Esophagus (tissue), 2 donors: ENCODE measurements around the gene SNHG17. TPM values are rescaled to one million over a fixed set of nuclear protein-coding genes. Genes with fewer than 3 reads are reported as not detected.
"Not testable (repeated sequence)": the region's sequence is repeated elsewhere in the genome, so short reads cannot be mapped to it uniquely, and the experiment has no call there.

Experiments used
- H3K27ac ChIP-seq, 2 donors: one replicate each; pipeline ENCODE4 v1.5.1; 2013; ENCODE audit warnings: low read depth in 2 of 2, mild to moderate bottlenecking in 2 of 2, inconsistent platforms in 1 of 2, low read length in 1 of 2, moderate library complexity in 1 of 2
- H3K27me3 ChIP-seq, 2 donors: one replicate each; pipeline ENCODE4 v1.6.1; 2013; ENCODE audit warnings: low read length in 2 of 2, control low read depth in 1 of 2, mild to moderate bottlenecking in 1 of 2; ENCODE audit not compliant: insufficient read depth in 2 of 2, control insufficient read depth in 1 of 2
- H3K36me3 ChIP-seq, 2 donors: one replicate each; pipeline ENCODE4 v1.6.1; 2013; ENCODE audit warnings: low read length in 1 of 2; ENCODE audit not compliant: control insufficient read depth in 2 of 2, insufficient read depth in 2 of 2
- H3K4me1 ChIP-seq, 2 donors: one replicate each; pipeline ENCODE4 v1.6.1; 2013; ENCODE audit warnings: low read length in 1 of 2; ENCODE audit not compliant: control insufficient read depth in 2 of 2, insufficient read depth in 2 of 2
- H3K4me3 ChIP-seq, 2 donors: one replicate each; pipeline ENCODE4 v1.5.1; 2013; ENCODE audit warnings: low read length in 2 of 2, mild to moderate bottlenecking in 2 of 2, low read depth in 1 of 2, moderate library complexity in 1 of 2
- H3K9me3 ChIP-seq, 2 donors: one replicate each; pipeline ENCODE4 v1.6.1; 2013; ENCODE audit warnings: mild to moderate bottlenecking in 2 of 2, low read depth in 1 of 2, low read length in 1 of 2, moderate library complexity in 1 of 2; ENCODE audit not compliant: control insufficient read depth in 2 of 2, insufficient read depth in 1 of 2
- WGBS, 2 donors: extraction: QIAGEN DNeasy Blood & Tissue Kit; methylation state at CpG; one replicate each; pipeline ENCODE4 v1.1.7; 2013; 5-methylcytosine and 5-hydroxymethylcytosine counted together
- polyA plus RNA-seq, 2 donors: library from polyadenylated mRNA; stranded (reverse); fragments of 200-250 nt; gene quantifications; one replicate each; pipeline ENCODE4 v1.2.3, GENCODE V29; 2013
- donor health status: healthy with polysubstance abuse.
- donor health status: Bipolar disorder and iron deficiency.

Gene SNHG17
- polyA plus RNA-seq, 2 donors = 32.6 to 39.3 TPM

DNA sequence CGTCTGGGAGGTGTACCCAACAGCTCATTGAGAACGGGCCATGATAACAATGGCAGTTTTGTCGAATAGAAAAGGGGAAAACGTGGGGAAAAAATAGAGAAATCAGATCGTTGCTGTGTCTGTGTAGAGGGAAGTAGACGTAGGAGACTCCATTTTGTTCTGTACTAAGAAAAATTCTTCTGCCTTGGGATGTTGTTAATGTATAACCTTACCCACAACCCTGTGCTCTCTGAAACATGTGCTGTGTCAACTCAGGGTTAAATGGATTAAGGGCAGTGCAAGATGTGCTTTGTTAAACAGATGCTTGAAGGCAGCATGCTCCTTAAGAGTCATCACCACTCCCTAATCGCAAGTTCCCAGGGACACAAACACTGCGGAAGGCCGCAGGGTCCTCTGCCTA is 27.3 kb downstream of the SNHG17 start:
- H3K36me3 ChIP-seq, H3K27me3 ChIP-seq, H3K4me1 ChIP-seq, H3K27ac ChIP-seq, H3K9me3 ChIP-seq, H3K4me3 ChIP-seq: not testable (repeated sequence)
- 69 to 88% methylated on average over 6 to 9 of the region's 9 CpGs for WGBS, 2 donors

DNA sequence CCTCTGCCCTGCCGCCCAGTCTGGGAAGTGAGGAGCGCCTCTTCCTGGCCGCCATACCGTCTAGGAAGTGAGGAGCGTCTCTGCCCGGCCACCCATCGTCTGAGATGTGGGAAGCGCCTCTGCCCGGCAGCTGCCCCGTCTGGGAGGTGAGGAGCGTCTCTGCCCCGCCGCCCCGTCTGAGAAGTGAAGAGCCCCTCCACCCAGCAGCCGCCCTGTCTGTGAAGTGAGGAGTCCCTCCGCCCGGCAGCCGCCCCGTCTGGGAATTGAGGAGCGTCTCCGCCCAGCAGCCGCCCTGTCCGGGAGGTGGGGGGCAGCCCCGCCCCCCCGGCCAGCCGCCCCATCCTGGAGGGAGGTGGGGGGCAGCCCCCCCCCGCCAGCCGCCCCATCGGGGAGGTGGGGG is 27.8 kb downstream of the SNHG17 start:
- H3K9me3 ChIP-seq = no peaks in the 10 kb centered on the region
- 94 to 96% methylated on average over 21 to 29 of the region's 29 CpGs for WGBS, 2 donors
- no peaks in the 10 kb centered on the region for H3K36me3 ChIP-seq
- H3K27ac ChIP-seq = no peak overlapping the region
- H3K4me3 ChIP-seq = no peak overlapping the region
- no peaks in the 10 kb centered on the region for H3K4me1 ChIP-seq
- H3K27me3 ChIP-seq = no peaks in the 10 kb centered on the region

- H3K27me3 ChIP-seq = no peaks in the 10 kb centered on the region
- WGBS, 2 donors = 88 to 93% methylated on average over 5 of the region's 5 CpGs
- no peaks in the 10 kb centered on the region for H3K36me3 ChIP-seq
- no peaks in the 10 kb centered on the region for H3K9me3 ChIP-seq
- no peak overlapping the region for H3K4me3 ChIP-seq
- H3K4me1 ChIP-seq = no peaks in the 10 kb centered on the region
- no peak overlapping the region for H3K27ac ChIP-seq
These were observed 28.7 kb downstream of the SNHG17 start for GRCh38 chr20:38406476-38406875.

GRCh38 chr20:38405132-38405531 is 30.0 kb downstream of the SNHG17 start:
- H3K27me3 ChIP-seq = no peaks in the 10 kb centered on the region
- WGBS, 2 donors = 63 to 77% methylated on average over 2 of the region's 2 CpGs

GRCh38 chr20:38404016-38404415 is 31.1 kb downstream of the SNHG17 start:
- no peak overlapping the region for H3K4me3 ChIP-seq
- H3K27ac ChIP-seq = no peak overlapping the region
- no peaks in the 10 kb centered on the region for H3K27me3 ChIP-seq
- H3K4me1 ChIP-seq = no peaks in the 10 kb centered on the region
- H3K9me3 ChIP-seq = no peaks in the 10 kb centered on the region
- H3K36me3 ChIP-seq = no peaks in the 10 kb centered on the region

More at GRCh38 chr20:38405132-38405531, 30.0 kb downstream of the SNHG17 start:
- Histone ChIP-seq H3K9me3 (no peaks in the 10 kb centered on the region), H3K4me1 (no peaks in the 10 kb centered on the region), H3K4me3 (no peak overlapping the region), H3K27ac (no peak overlapping the region), H3K36me3 (no peaks in the 10 kb centered on the region)

DNA sequence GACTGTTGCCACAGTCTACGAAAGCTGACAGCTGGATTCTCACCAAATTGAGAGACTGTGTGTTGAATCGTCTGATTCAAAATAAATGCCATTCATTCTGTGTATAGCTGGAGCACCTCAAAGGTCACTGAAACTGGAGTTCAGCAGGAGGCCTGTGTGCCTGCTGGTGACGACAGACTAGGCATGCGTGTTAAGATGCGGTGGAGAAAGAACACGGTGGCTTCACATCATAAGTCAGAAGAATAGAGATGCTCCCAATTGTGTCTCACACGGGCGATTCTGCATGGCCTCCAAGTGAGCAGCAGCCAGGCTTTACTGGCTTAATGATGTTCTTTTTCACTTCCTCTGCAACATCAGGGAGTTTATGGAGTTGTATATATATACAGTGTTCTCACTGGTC is 32.3 kb downstream of the SNHG17 start:
- H3K4me1 ChIP-seq = no peaks in the 10 kb centered on the region
- H3K4me3 ChIP-seq = no peak overlapping the region
- no peaks in the 10 kb centered on the region for H3K36me3 ChIP-seq
- no peaks in the 10 kb centered on the region for H3K9me3 ChIP-seq
- H3K27ac ChIP-seq = no peak overlapping the region
- H3K27me3 ChIP-seq = no peaks in the 10 kb centered on the region
- WGBS, 2 donors = 78 to 81% methylated on average over 8 of the region's 8 CpGs

- Histone ChIP-seq H3K9me3 (no peaks in the 10 kb centered on the region), H3K36me3 (no peaks in the 10 kb centered on the region), H3K4me1 (no peaks in the 10 kb centered on the region), H3K27me3 (no peaks in the 10 kb centered on the region), H3K27ac (no peak overlapping the region), H3K4me3 (no peak overlapping the region)
- 93 to 99% methylated on average over 5 of the region's 5 CpGs for WGBS, 2 donors
These were observed 33.0 kb downstream of the SNHG17 start for GRCh38 chr20:38402089-38402488.

DNA sequence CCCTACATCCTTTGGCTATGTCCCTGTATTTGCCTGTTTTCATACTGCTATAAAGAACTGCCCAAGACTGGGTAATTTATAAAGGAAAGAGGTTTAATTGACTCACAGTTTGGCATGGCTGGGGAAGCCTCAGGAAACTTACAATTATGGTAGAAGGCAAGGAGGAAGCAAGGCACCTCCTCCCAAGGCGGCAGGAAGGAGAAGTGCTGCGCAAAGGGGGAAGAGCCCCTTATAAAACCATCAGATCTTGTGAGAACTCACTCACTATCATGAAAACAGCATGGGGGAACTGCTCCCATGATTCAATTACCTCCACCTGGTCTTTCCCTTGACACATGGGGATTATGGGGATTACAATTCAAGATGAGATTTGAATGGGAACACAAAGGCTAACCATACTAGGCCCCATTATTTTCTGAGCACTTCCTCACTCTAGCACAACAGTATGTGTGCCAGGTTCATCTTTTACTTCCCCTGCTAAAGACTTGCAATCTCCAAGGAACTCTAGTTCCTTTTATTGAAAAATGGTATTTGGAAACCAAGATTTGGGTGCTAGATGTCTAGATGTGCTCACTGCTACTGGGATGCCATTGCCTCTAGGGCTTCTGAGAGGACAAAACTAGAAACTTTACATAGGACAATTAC is 39.3 kb downstream of the SNHG17 start:
- not testable (repeated sequence) for H3K27ac ChIP-seq, H3K9me3 ChIP-seq, H3K4me3 ChIP-seq, H3K4me1 ChIP-seq, H3K36me3 ChIP-seq, H3K27me3 ChIP-seq
- 82% methylated on average over 2 of the region's 2 CpGs for WGBS, 2 donors

DNA sequence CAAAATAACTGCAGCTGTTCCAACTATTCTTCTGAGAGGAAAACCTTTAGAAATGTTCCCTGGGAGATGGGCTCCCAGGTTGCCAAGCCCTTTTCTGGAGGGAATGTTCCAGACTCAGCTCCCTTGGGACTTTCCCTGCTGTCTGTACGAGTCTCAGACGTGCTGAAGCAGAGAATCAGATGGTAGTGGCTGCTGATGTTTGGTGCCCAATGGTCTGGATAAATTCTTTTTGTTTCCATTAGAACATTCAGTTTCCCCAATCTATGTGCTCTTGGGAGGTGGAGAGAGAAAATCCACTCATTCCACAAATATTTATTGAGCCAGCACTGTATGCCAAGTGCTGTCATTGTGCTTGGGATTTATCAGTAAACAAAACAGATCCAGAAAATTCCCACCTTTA is 40.0 kb downstream of the SNHG17 start:
- 25 to 30% methylated on average over 2 of the region's 2 CpGs for WGBS, 2 donors
- H3K27me3 ChIP-seq = no peaks in the 10 kb centered on the region
- no peak overlapping the region for H3K27ac ChIP-seq

DNA sequence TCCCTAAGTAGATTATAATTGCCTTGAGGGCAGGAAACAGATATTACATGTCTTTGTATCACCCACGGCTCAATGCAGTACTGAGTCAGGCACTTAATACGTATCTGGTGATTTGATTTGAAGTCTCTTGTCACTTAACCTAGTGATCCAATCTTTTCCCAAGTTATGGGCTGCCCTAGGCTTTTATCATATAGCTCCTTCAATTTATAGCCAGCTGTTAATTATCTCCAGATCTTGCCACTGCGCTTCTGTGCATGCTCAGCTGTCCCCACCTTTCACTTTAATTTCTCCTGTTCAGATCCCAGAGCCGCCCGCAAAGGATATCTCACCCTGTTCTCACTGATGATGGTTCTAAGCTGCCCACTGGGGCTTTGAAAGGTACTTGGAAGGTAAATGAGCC is 41.9 kb downstream of the SNHG17 start:
- H3K27ac ChIP-seq = no peak overlapping the region
- no peaks in the 10 kb centered on the region for H3K9me3 ChIP-seq
- H3K4me1 ChIP-seq = no peaks in the 10 kb centered on the region
- no peaks in the 10 kb centered on the region for H3K36me3 ChIP-seq
- no peak overlapping the region for H3K4me3 ChIP-seq
- H3K27me3 ChIP-seq = no peaks in the 10 kb centered on the region
- WGBS, 2 donors = 74 to 76% methylated on average over 5 of the region's 5 CpGs

More for the DNA sequence above, 40.0 kb downstream of the SNHG17 start:
- Histone ChIP-seq H3K4me3 (no peak overlapping the region), H3K36me3 (no peaks in the 10 kb centered on the region), H3K4me1 (no peaks in the 10 kb centered on the region), H3K9me3 (no peaks in the 10 kb centered on the region)
